ENCODE results near the gene USH2A.

GRCh38 chr1:216073793-216074595 lies 349.3 kb downstream of the USH2A start:
- TF ChIP-seq EZH2phosphoT487 (IDR thresholded peaks at IDR 0.05; ENCODE audit: insufficient read depth, low read depth): no peak
- no peak for TF ChIP-seq EZH2 (IDR thresholded peaks at IDR 0.05; ENCODE audit: insufficient read depth, poor library complexity, severe bottlenecking)

Measured in GM23248 (cell line).